NB4 (cell line): Measurements from ENCODE around the gene CELSR1.

ENCODE experiments used
- CTCF ChIP-seq: IDR thresholded peaks from one replicate; pipeline ENCODE4 v1.5.1; 2012; ENCODE audit warnings: low read depth, low read length
- MAX ChIP-seq: IDR thresholded peaks from 2 replicates; pipeline ENCODE4 v1.6.1; 2011; ENCODE audit warnings: low read depth, low read length
- POLR2A ChIP-seq: IDR thresholded peaks from 2 replicates; pipeline ENCODE4 v1.6.1; 2011; ENCODE audit warnings: mild to moderate bottlenecking; ENCODE audit not compliant: insufficient read length; ENCODE audit errors: extremely low read depth

- TF ChIP-seq CTCF = no peak
- no peak for TF ChIP-seq MAX
- TF ChIP-seq POLR2A = no peak
Observed at GRCh38 chr22:46568102-46568809, 30.8 kb upstream of the CELSR1 start.
